Endothelial cell (in vitro differentiated cells): Measurements from ENCODE around the gene BSN. TPM values are rescaled to one million over a fixed set of nuclear protein-coding genes. Genes with fewer than 3 reads are reported as not detected.

ENCODE experiments used
- DNase-seq: peaks from one replicate; pipeline ENCODE4 v3.0.0; 2021; ENCODE audit warnings: low spot score
- H3K27ac Mint-ChIP-seq: one replicate; pipeline ENCODE4 v1.8.0; 2021; ENCODE audit warnings: mixed read lengths, inconsistent platforms; ENCODE audit not compliant: unreplicated experiment
- H3K27me3 Mint-ChIP-seq: one replicate; pipeline ENCODE4 v1.8.0; 2021; ENCODE audit warnings: mild to moderate bottlenecking, moderate library complexity, mixed read lengths, inconsistent platforms; ENCODE audit not compliant: unreplicated experiment
- H3K36me3 Mint-ChIP-seq: one replicate; pipeline ENCODE4 v1.8.0; 2021; ENCODE audit warnings: mild to moderate bottlenecking, low read depth, mixed read lengths, inconsistent platforms; ENCODE audit not compliant: unreplicated experiment
- H3K4me1 Mint-ChIP-seq: one replicate; pipeline ENCODE4 v1.8.0; 2021; ENCODE audit warnings: mild to moderate bottlenecking, mixed read lengths, inconsistent platforms; ENCODE audit not compliant: unreplicated experiment
- H3K4me3 Mint-ChIP-seq: one replicate; pipeline ENCODE4 v1.8.0; 2021; ENCODE audit warnings: mild to moderate bottlenecking, mixed read lengths, inconsistent platforms; ENCODE audit not compliant: unreplicated experiment
- H3K9me3 Mint-ChIP-seq: one replicate; pipeline ENCODE4 v1.8.0; 2021; ENCODE audit warnings: mixed read lengths, inconsistent platforms; ENCODE audit not compliant: unreplicated experiment
- CTCF ChIP-seq: fragments of 200-600 bp; sonication (generic); IDR thresholded peaks from one replicate; pipeline ENCODE4 v1.5.0; 2021; ENCODE audit warnings: antibody characterized with exemption; ENCODE audit not compliant: unreplicated experiment
- total RNA-seq: library from RNA; stranded (reverse); fragmentation: NEBNext Ultra II Directional; extraction: Animal tissue kit (Norgen Biotek cat#: 25700); gene quantifications from one replicate; pipeline ENCODE4 v1.2.1, GENCODE V29; 2021; ENCODE audit not compliant: unreplicated experiment

BSN gene
- total RNA-seq, 1 donor from 2014 or later, result 2.4 TPM

DNA sequence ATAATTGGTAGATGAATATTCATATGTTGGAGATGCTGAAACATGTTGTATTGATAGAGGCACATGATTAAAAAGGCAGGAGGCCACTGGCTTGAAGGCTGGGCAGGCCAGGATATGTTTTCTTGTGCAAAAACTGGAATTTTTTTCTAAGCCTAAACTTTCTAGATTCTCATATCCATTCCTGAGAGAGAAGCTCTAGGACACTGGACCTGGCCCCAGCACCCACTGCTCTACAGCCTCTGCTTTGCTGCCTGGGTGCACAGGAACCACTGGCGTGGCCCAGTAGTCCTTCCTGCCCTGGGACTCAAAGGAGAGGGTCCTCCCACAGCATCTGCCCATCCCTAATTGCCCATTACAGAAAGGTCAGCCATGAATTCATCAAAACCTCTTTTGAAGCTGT, 61.8 kb downstream of the BSN start:
- Mint-ChIP-seq H3K36me3 (no peaks in the 10 kb centered on the region), H3K4me1 (no peaks in the 10 kb centered on the region), H3K4me3 (no peak overlapping the region), H3K27me3 (peaks cover 5% of the 10 kb centered on the region), H3K27ac (no peak overlapping the region), H3K9me3 (peaks cover 4% of the 10 kb centered on the region)
- no peak for DNase-seq
- TF ChIP-seq CTCF, result no peak

DNA sequence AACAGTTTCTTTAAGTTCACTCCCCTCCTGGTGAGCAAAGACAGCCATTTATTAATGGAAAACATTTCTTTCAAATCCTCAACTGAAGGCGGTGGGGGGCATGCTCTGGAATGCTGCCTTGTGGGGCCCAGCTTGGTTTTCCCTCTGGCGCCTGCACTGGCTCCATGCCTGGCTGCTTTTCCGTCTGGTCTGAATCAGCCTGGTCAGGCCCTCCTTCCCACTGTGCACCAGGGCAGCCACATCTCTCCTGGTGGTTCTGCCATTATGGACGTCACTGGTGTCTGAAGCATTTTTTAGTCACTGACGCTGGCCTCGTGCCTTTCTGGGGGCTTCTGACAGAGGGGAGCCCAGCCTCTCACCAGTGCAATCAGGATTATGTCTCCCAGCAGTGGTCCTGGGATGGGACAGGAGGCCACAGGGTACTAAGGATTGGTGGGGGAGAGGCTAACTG, 62.2 kb downstream of the BSN start:
- H3K27ac Mint-ChIP-seq, result no peak overlapping the region
- TF ChIP-seq CTCF, result no peak
- no peak for DNase-seq
- no peaks in the 10 kb centered on the region for H3K36me3 Mint-ChIP-seq
- H3K9me3 Mint-ChIP-seq, result peaks cover 4% of the 10 kb centered on the region
- H3K4me3 Mint-ChIP-seq, result no peak overlapping the region
- H3K27me3 Mint-ChIP-seq, result peaks cover 5% of the 10 kb centered on the region
- H3K4me1 Mint-ChIP-seq, result no peaks in the 10 kb centered on the region

DNA sequence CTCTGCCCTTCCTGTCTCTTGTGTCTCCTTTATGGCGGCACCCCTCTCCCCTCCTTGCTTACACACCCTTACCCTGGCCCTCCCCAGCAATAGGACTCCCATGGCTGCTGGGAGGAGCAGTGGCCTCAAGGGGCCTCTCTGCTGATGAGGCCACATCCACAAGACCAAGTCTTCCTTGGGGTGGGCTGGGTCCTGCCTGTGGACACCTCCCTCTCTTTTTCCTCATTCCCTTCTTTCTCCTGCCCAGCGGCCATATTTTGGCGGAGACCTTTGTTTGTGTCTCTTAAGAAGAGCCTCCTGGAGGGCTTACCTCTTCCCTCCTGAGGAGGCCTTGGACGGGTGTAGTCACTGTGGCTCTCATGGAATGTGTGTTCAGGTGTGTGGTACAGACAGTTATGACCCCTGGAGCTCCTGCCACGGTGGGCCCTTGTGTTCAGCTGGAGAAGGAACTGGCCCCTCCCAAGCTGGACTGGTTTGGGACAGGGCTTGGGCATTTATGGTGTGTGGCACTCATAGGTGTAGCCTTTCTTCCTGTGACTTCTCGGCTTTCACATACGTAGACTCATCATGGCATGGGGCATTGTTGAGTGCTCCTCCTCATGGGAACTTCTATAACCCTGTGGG, 63.2 kb downstream of the BSN start:
- Mint-ChIP-seq H3K27me3 (peaks cover 4% of the 10 kb centered on the region), H3K4me1 (no peaks in the 10 kb centered on the region), H3K9me3 (peaks cover 1% of the 10 kb centered on the region), H3K27ac (no peak overlapping the region), H3K4me3 (no peak overlapping the region), H3K36me3 (no peaks in the 10 kb centered on the region)
- DNase-seq, result no peak
- no peak for TF ChIP-seq CTCF

DNA sequence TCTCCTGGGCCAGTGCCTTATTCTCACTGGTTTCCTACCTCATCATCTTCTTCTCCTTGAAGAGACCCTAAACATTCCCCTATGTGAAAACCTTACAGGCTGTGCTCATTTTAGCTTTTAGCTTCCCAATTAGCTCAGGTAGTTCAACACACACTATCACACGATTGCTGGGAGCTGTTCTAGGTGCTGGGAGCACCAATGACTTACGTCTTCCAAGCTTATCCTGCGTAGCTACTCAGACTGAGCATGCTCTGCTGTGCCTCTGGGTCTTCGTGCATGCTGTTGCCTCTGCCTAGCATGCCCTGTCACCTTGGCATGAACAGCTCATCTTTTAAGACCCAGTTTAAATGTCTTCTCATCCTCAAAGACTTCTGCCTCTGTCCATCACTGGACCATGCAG, 64.1 kb downstream of the BSN start:
- Mint-ChIP-seq H3K4me1 (no peaks in the 10 kb centered on the region), H3K27ac (no peak overlapping the region), H3K4me3 (no peak overlapping the region), H3K27me3 (peaks cover 3% of the 10 kb centered on the region), H3K9me3 (no peaks in the 10 kb centered on the region), H3K36me3 (no peaks in the 10 kb centered on the region)
- no peak for DNase-seq
- no peak for TF ChIP-seq CTCF

DNA sequence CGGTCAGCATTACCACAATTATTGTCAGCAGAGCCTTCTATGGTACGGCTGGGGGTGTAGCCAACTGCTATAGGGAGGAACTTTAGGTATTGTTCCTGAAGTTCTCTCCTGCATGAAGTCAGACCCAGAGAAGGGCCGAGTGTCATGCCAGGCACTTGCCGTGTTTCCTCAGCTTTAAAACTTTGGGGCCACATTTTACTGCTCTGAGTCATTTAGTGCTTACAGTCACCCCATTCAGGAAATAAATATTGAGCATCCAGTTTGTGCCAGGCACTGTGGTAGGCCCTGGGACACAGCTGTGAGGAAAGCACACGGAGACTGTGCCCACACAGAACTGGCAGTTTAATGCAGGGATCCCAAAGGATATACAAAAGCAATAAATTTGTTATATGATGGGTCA, 65.4 kb downstream of the BSN start:
- Mint-ChIP-seq H3K27me3 (peaks cover 3% of the 10 kb centered on the region), H3K9me3 (no peaks in the 10 kb centered on the region), H3K27ac (no peak overlapping the region), H3K4me1 (no peaks in the 10 kb centered on the region), H3K36me3 (no peaks in the 10 kb centered on the region), H3K4me3 (no peak overlapping the region)
- TF ChIP-seq CTCF, result no peak
- no peak for DNase-seq
